ENCODE results near the gene TRIM46.

TRIM46 gene

DNA sequence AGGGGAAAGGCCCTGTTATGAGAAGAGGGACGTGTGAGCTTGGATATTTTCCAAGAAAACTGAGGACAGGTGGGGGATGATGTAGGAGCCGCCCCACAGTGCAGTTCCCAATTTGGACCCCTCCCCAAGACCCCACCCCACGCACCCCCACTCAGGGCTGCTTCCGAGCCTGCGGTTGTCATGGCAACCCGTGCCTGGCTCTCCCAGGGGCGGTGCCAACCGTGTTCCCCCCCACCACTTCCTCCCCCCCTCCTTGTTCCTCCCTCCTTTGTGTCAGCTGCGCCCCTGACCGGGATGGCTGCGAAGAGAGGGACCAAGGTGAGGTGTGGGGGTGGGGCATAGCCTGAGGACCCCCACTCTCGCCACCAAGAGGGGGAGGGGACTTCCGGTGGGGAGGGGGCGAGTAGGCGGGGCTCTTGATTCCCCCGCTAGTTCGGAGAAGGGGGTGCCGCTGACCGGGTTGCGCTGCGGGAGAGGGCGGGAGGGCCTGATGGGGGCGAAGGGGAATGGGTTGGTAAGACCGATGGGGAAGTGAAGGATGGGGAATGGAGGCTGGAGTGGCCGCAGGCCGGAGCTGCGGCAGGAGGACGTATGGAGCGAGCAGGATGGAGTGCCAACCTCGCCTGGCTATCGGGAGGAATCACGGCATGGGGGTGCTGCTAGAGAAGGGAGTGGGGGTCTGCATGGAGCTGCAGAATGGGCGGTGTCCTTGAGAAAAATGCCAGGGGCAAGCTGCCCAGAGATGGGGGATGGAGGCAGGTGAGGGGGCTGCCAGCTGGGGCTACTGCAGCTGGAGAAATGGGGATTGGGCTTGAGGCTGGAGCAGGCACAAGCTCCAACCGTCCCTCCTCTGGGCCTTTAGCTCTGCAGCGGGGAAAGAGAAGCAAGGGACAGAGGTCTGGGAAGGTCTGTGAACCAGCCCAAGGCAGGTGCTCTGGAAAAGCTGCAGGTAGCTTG is 953 bp downstream of the TRIM46 start:
- DNase-seq, result peak; percentile 49

GRCh38 chr1:155175281-155175926 is 1.8 kb downstream of the TRIM46 start:
- DNase-seq, result no peak

DNA sequence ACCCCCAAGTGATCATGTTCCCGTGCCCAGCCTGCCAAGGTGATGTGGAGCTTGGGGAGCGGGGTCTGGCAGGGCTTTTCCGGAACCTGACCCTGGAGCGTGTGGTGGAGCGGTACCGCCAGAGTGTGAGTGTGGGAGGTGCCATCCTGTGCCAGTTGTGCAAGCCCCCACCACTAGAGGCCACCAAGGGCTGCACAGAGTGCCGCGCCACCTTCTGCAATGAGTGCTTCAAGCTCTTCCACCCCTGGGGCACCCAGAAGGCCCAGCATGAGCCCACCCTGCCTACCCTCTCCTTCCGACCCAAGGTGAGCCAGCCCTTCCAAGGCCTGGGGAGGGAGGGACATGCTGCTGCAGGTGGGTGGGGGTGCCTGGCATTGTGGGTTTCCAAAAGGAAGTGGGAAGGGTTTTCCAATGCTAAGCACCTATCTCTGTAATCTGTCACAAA is 2.3 kb downstream of the TRIM46 start:
- DNase-seq, result no peak

GRCh38 chr1:155176544-155177071 is 3.0 kb downstream of the TRIM46 start:
- peak; percentile 89 for DNase-seq

- no peak for DNase-seq
Measured at GRCh38 chr1:155177192-155177917, 3.7 kb downstream of the TRIM46 start.

GRCh38 chr1:155177918-155178281 is 4.3 kb downstream of the TRIM46 start:
- no peak for DNase-seq

- DNase-seq, result no peak
Measured at GRCh38 chr1:155178441-155179111, 4.9 kb downstream of the TRIM46 start.

GRCh38 chr1:155179112-155180031 is 5.7 kb downstream of the TRIM46 start:
- DNase-seq, result no peak

- DNase-seq, result no peak
Measured at GRCh38 chr1:155181371-155182051, 7.9 kb downstream of the TRIM46 start.

DNA sequence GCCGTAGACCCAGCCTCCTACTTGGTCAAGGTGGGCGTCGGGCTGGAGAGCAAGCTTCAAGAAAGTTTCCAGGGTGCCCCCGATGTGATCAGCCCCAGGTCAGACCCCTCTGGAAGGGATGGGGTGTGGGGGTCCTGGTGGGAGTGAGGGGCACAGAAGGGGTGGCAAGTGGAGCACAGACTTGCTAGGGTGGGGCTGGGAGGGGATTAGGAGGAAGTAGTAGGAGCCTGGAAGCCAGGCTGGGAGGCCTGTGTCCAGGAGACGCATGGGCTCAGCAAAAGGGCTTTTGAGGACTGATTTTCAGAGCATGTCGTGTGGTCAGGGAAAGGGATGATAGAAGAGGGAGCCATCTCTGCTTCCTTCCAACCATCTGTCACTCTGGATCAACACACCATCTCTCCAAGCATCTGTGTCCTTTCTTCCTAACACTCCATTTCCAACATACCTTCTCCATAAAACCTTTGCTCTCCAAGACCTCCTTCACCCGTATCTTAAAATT is 8.5 kb downstream of the TRIM46 start:
- no peak for DNase-seq

DNA sequence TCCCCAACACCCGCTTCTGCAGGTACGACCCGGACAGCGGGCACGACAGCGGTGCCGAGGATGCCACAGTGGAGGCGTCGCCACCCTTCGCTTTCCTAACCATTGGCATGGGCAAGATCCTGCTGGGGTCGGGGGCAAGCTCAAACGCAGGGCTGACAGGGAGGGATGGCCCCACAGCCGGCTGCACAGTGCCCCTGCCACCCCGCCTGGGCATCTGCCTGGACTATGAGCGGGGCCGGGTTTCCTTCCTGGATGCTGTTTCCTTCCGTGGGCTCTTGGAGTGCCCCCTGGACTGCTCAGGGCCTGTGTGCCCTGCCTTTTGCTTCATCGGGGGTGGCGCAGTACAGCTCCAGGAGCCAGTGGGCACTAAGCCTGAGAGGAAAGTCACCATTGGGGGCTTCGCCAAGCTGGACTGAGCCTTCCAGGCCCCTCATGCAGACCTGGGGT is 10.1 kb downstream of the TRIM46 start:
- no peak for DNase-seq

- no peak for DNase-seq
Measured at GRCh38 chr1:155184351-155184811, 10.7 kb downstream of the TRIM46 start.

DNA sequence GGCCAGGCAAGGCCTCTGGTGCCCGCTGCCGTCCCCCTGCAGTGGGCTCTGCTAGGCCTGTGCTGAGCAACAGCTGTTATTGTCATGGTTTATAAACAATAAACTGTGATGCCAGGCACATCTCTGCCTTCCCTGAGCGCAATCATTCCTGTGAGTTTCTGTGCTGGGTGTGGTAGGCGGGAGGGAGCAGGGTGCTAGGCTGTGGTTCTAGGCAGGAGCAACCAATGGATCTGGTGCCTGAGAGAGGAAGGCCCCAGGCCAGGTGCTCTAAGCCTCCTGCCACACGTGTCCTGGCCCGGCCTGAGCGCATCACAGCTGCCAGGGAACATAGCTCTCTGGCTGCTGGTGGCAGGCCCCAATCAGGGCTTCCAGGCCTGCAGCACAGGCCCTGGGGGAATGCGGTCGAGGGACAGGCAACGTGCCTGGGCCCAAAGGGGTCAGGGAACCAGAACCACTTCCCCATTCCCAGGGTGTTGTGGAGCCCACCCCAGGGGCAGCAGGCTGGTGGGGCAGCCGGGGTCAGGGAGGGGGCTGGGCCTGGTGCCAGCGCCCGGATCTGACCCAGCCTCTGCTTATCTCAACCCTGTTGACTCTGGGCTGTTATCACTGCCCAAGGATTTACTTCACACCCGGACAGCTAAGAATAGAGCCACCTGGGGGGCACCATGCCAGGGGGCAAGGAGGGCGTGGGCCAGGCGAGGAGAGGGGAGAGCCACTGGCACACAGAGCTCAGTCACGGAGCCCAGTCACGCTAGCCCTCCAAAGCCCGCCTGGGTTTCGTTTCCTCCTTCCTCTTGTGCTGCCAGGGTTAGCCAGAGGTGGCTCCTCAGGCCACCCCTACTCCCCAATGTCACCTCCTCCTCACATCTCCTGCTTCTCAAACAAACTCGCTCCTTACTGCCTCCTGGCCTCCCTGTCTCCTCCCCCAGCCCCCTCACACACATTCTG is 11.5 kb downstream of the TRIM46 start:
- DNase-seq, result no peak

DNA sequence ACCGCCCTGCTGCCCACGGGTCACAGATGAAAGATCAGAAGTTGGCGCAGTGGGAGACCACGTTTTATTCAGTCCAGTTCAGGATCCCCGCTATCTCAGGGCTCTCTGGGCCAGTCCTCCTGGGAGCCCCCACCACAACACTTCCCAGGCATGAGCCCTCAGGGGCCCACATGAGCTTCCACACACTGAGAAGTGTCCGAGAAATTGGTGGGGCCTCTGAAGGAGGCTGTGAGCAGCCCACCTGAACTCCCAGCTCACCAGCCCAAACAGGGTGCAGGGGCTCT is 12.1 kb downstream of the TRIM46 start:
- no peak for DNase-seq

GRCh38 chr1:155186067-155186793 is 12.6 kb downstream of the TRIM46 start:
- DNase-seq, result no peak

GRCh38 chr1:155186794-155187455 is 13.3 kb downstream of the TRIM46 start:
- DNase-seq, result no peak

- no peak for DNase-seq
Measured at GRCh38 chr1:155187456-155187891, 13.8 kb downstream of the TRIM46 start.

GRCh38 chr1:155188268-155188667 is 14.6 kb downstream of the TRIM46 start:
- no peak for DNase-seq
